Thymus (tissue), 11 donors: ENCODE data around the gene ZCCHC7. TPM values are rescaled to one million over a fixed set of nuclear protein-coding genes. Genes with fewer than 3 reads are reported as not detected.

Source experiments
- DNase-seq, 9 donors: peaks; one replicate each; pipeline ENCODE4 v3.0.0-alpha.2; 2013; ENCODE audit warnings: low spot score in 9 of 9, low read depth in 6 of 9, missing footprints in 1 of 9
- H3K27ac ChIP-seq, 2 donors: one replicate each; pipeline ENCODE4 v1.5.1; 2013; ENCODE audit warnings: control low read depth in 1 of 2, low read depth in 1 of 2, low read length in 1 of 2, mild to moderate bottlenecking in 1 of 2, moderate library complexity in 1 of 2
- H3K27me3 ChIP-seq, 2 donors: one replicate each; pipeline ENCODE4 v1.5.1; 2013; ENCODE audit warnings: low read length in 1 of 2; ENCODE audit not compliant: control insufficient read depth in 2 of 2, insufficient read depth in 1 of 2
- H3K36me3 ChIP-seq, 2 donors: one replicate each; pipeline ENCODE4 v1.5.1; 2013; ENCODE audit warnings: low read length in 1 of 2, mild to moderate bottlenecking in 1 of 2, moderate library complexity in 1 of 2; ENCODE audit not compliant: control insufficient read depth in 2 of 2, insufficient read depth in 2 of 2
- H3K4me1 ChIP-seq, 2 donors: one replicate each; pipeline ENCODE4 v1.5.1; 2013; ENCODE audit warnings: low read length in 2 of 2; ENCODE audit not compliant: control insufficient read depth in 2 of 2, insufficient read depth in 2 of 2
- H3K4me3 ChIP-seq, 2 donors: one replicate each; pipeline ENCODE4 v1.5.1; 2013; ENCODE audit warnings: low read length in 2 of 2, control low read depth in 1 of 2, mild to moderate bottlenecking in 1 of 2
- H3K9me3 ChIP-seq, 2 donors: one replicate each; pipeline ENCODE4 v1.5.1; 2013; ENCODE audit warnings: low read length in 1 of 2, mild to moderate bottlenecking in 1 of 2; ENCODE audit not compliant: control insufficient read depth in 2 of 2, insufficient read depth in 1 of 2
- WGBS: extraction: QIAGEN DNeasy Blood & Tissue Kit; methylation state at CpG from one replicate; pipeline ENCODE4 v1.1.7; 2013; 5-methylcytosine and 5-hydroxymethylcytosine counted together
- polyA plus RNA-seq: library from polyadenylated mRNA; stranded (reverse); fragments of 200-250 nt; gene quantifications from one replicate; pipeline ENCODE4 v1.2.3, GENCODE V29; 2013
- total RNA-seq: library from RNA; stranded (reverse); fragments of 120-200 nt; gene quantifications from one replicate; pipeline ENCODE4 v1.2.4, GENCODE V29; 2013
- donor health status: healthy.

The ZCCHC7 gene
- total and polyA plus RNA-seq, 2 donors: 21.8 to 22.6 TPM

DNA sequence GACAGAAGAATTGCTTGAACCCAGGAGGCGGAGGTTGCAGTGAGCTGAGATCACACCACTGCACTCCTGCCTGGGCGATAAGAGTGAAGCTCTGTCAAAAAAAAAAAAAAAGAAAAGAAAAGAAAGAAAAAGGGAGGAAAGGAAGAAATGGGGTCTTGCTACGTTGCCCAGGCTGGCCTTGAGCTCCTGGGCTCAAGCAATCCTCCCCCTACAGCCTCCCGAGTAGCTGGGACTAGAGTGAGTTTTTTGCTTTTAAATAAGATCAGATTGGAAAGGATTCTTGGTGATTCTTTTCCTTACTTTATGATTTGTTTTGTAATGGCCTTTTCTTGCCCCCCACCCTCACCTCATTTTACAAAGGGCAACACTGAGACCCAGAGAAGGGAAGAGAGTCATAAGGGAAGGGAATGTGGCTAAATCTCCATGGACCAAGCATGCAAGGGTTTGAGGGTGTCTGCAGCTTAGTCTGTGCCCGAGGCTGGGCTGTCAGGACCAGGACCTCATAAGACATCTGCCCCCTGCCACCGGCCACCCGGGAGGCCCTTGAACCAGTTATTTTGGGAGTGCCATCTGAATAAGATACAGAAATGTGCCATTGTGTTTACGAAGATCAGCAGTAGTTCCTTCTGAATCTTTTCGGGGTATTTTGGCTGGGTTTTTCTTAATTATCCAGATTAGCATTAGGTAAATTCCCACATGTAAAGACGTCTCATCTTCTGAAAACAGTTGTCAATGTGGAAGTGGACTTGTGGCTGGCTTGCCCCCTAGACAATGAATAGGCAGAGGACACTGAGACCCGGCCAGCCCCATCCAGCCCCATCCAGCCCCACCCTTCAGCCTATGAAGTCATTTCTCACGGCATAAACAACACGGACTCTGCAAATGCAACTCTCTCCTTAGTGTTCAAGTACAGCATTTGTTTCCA is 257.6 kb downstream of the ZCCHC7 start:
- H3K9me3 ChIP-seq: no peaks in the 10 kb centered on the region
- no peak for DNase-seq
- WGBS: 91% methylated on average over 13 of the region's 13 CpGs
- H3K36me3 ChIP-seq: no peaks in the 10 kb centered on the region
- peaks cover 26 to 27% of the 10 kb centered on the region in 2 donors for H3K4me1 ChIP-seq
- no peak overlapping the region for H3K4me3 ChIP-seq
- peaks cover 0 to 2% of the 10 kb centered on the region in 2 donors for H3K27me3 ChIP-seq
- H3K27ac ChIP-seq: no peak overlapping the region

DNA sequence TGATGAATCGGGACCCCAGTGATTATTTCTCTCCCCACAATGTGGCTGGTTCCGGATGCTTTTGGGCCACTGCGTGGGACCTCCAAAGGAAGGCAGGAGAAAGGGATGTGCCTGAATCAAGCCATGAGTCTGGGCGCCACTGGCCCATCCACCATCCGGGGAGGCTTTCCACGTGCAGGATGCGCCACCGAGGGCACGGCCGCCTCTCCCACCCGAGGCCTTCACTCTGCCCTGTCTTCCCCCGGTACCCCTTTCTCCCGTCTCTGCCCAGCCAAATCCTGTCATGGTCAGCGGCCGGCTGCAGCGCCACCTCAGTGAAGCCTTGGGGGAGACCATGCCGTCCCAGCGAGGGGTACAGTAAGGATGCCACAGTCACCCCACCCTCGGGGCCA is 258.2 kb downstream of the ZCCHC7 start:
- DNase-seq: no peak
- Histone ChIP-seq H3K9me3 (no peaks in the 10 kb centered on the region), H3K36me3 (no peaks in the 10 kb centered on the region), H3K4me1 (peaks cover 22 to 24% of the 10 kb centered on the region in 2 donors), H3K27me3 (peaks cover 0 to 1% of the 10 kb centered on the region in 2 donors), H3K27ac (no peak overlapping the region), H3K4me3 (no peak overlapping the region)
- WGBS: 93% methylated on average over 19 of the region's 19 CpGs

DNA sequence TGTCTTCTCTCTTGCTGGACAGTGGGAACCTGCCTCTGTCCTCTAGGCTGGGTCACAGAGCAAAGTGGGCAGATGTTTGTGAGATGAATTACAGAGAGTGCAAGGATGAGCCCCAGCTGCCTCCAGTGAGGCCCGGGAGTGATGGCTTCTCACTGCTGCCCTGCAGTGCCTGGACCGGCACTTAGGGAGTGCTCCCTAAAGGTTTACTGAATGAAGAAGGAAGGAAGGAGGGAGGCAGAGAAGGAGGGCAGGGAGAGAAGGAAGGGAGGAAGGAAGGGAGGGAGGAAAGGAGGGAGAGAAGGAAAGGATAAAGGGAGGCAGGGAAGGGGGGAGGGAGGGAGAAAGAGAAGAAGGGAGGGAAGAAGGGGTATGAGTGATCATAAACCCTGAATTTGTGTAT is 259.5 kb downstream of the ZCCHC7 start:
- H3K27ac ChIP-seq: no peak overlapping the region
- WGBS: 95% methylated on average over 2 of the region's 2 CpGs

DNA sequence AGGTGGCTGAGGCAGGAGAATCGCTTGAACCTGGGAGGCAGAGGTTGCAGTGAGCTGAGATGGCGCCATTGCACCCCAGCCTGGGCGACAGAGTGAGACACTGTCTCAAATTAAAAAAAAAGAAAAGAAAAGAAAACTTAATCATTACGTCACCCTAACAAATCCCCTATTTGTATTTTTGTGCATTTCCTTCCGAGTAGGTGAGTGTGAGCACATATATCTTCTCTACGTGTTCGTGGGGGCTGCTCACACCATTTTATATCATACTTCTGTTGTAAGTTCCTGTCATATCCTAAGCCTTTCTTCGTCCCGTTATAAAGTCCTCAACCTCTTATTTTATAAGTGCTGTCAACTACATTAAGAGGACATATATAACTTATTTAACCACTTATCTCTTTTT is 260.2 kb downstream of the ZCCHC7 start:
- no peaks in the 10 kb centered on the region for H3K36me3 ChIP-seq
- DNase-seq: no peak
- no peaks in the 10 kb centered on the region for H3K9me3 ChIP-seq
- 89% methylated on average over 9 of the region's 9 CpGs for WGBS
- H3K4me1 ChIP-seq: peaks cover 8 to 10% of the 10 kb centered on the region in 2 donors
- H3K4me3 ChIP-seq: no peak overlapping the region
- no peak overlapping the region for H3K27ac ChIP-seq
- H3K27me3 ChIP-seq: no peaks in the 10 kb centered on the region

More for the DNA sequence above, 259.5 kb downstream of the ZCCHC7 start:
- DNase-seq: no peak
- Histone ChIP-seq H3K9me3 (no peaks in the 10 kb centered on the region), H3K4me1 (peaks cover 12 to 17% of the 10 kb centered on the region in 2 donors), H3K27me3 (no peaks in the 10 kb centered on the region), H3K4me3 (no peak overlapping the region), H3K36me3 (no peaks in the 10 kb centered on the region)

DNA sequence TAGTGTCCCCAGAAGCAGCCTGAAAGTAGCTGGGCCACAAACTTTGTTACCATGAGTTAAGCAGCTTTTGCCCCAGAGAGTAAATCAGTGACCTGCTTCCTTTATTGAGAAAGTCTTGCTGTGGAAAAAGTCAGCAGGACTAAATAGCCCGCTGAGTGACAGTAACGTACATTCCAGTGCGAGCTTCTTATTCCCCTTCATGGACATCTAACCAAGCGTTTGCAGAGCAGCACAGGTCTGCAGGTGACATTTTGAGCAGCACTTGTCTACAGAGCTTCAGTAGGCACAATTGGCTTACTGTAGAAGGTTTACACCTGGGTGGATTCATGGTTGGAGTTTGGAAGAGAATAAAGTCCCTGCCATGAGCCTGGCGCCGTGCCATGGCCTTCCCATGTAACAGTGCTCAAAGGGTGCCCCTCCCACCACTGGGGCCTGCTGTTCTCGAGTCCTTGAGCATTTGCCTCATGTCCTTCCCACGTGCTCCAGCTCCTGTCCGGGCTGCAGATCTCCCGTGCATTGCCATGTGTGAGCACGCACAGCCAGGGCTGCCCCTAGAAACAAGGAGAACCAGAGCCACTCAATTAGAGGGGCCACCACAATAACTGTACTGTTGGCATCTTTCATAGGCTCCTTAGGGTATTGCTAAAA is 260.8 kb downstream of the ZCCHC7 start:
- Histone ChIP-seq H3K4me1 (peaks cover 7 to 8% of the 10 kb centered on the region in 2 donors), H3K27me3 (no peaks in the 10 kb centered on the region), H3K9me3 (no peaks in the 10 kb centered on the region), H3K4me3 (no peak overlapping the region), H3K27ac (no peak overlapping the region), H3K36me3 (no peaks in the 10 kb centered on the region)
- 96% methylated on average over 11 of the region's 11 CpGs for WGBS
- no peak for DNase-seq

DNA sequence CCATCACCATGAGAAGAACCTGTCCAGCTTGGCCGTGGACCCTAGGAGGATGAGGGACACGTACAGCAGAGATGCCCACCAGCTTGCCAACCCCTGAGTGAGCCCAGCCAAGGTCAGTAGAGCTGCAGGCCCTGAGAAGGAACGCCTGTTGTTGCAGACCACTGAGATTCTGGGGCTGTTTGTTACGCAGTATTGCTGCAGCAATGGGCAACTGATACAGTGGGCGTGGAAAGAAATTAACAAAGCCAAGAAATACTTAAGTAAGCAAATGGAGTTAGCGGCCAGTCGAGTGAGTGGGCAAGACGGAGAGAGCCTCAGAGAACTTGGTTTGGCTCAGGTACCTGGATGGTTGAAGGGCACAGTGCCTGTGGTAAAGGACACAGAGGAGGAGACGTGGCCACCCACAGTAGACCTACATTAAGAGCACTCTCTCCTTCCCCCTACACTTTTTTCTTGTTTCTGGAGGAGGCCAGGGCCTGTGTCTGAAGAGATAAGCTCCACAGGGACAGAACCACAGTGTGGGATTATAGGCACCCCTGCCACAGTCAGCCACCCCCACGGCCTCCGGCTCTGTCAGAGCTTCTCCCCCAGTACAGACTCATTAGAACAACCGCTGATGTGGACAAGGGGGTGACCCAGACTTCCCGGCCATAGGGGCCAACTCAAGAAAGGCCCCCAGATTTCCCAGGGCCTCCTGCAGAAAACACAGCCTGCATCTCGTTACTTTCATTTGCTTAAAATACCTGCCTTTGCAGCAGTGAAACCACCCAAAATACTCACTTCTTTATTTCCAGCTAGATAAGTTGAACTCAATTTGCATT is 262.0 kb downstream of the ZCCHC7 start:
- Histone ChIP-seq H3K4me3 (no peak overlapping the region), H3K9me3 (no peaks in the 10 kb centered on the region), H3K36me3 (no peaks in the 10 kb centered on the region), H3K27me3 (no peaks in the 10 kb centered on the region), H3K27ac (no peak overlapping the region), H3K4me1 (no peaks in the 10 kb centered on the region)
- WGBS: 81% methylated on average over 14 of the region's 14 CpGs
- no peak for DNase-seq

DNA sequence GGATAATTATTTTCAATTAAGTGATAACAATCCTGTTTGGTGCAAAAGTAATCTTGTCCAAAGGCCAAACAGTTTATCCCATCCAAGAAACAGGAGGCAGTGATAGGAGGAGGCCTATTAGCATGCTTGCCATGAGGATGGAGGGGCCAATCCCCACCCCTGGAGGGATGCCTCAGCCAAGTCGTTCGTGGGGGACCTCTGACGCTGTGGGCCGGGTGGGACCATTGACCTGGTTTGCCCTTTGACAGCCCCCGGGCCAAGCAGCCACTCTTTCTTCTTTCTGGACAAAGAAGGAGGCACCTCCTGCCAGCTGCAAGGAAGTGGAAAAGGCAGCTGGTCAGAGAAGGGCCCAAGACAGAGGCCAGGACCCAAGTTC is 262.6 kb downstream of the ZCCHC7 start:
- DNase-seq: no peak
- no peaks in the 10 kb centered on the region for H3K27me3 ChIP-seq
- no peaks in the 10 kb centered on the region for H3K4me1 ChIP-seq
- WGBS: 90% methylated on average over 5 of the region's 5 CpGs
- H3K4me3 ChIP-seq: no peak overlapping the region
- no peak overlapping the region for H3K27ac ChIP-seq
- no peaks in the 10 kb centered on the region for H3K9me3 ChIP-seq
- no peaks in the 10 kb centered on the region for H3K36me3 ChIP-seq

DNA sequence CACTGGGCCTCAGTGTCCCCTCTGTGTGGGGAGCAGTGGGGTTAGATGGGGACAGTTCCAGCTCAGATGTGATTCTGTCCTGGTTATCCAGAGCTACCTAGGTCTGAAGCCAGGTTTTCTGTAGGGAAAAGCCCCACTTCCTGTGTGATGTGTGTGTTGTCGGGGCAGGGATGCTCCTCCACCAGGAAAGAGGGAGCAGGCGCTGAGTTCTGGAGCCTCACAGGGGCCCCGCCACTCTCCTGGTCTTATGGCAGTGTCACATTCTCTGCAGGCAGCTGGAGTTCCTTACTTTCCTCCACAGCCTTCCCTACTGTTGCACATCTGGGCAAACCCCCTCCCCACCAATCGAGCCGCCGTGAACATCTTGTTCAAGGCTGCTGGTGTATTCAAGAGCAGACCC is 263.0 kb downstream of the ZCCHC7 start:
- H3K36me3 ChIP-seq: no peaks in the 10 kb centered on the region
- no peaks in the 10 kb centered on the region for H3K9me3 ChIP-seq
- H3K27ac ChIP-seq: no peak overlapping the region
- DNase-seq: no peak
- H3K4me1 ChIP-seq: no peaks in the 10 kb centered on the region
- H3K27me3 ChIP-seq: no peaks in the 10 kb centered on the region
- no peak overlapping the region for H3K4me3 ChIP-seq
- 97% methylated on average over 6 of the region's 6 CpGs for WGBS
